ENCODE data around the gene NEK5. TPM values are rescaled to one million over a fixed set of nuclear protein-coding genes. Genes with fewer than 3 reads are reported as not detected.
"Not testable (repeated sequence)": the region's sequence is repeated elsewhere in the genome, so short reads cannot be mapped to it uniquely, and the experiment has no call there.

NEK5 gene
- total and polyA plus RNA-seq, 2 donors from 2014 or later, result 0.39 to 1.2 TPM

GRCh38 chr13:52070929-52071523 is 57.8 kb downstream of the NEK5 start:
- Histone ChIP-seq H3K27me3 (ENCODE audit: control insufficient read depth, insufficient read depth, low read length) (no peaks in the 10 kb centered on the region), H3K9me3 (ENCODE audit: control insufficient read depth in 2 of 3, insufficient read depth in 1 of 3, low read length in 3 of 3) (peaks cover 0 to 13% (median 4%) of the 10 kb centered on the region in 3 donors), H3K4me3 (ENCODE audit: low read length in 3 of 3) (no peak overlapping the region), H3K9ac (ENCODE audit: low read length in 3 of 3) (no peak overlapping the region), H3K4me1 (ENCODE audit: control insufficient read depth in 2 of 3, insufficient read depth in 2 of 3, low read depth in 1 of 3, low read length in 3 of 3) (no peaks in the 10 kb centered on the region), H3K27ac (ENCODE audit: low read depth in 2 of 2, low read length in 2 of 2) (no peak overlapping the region), H3K36me3 (ENCODE audit: control insufficient read depth in 2 of 3, insufficient read depth in 3 of 3, low read length in 3 of 3) (no peaks in the 10 kb centered on the region)
- intact Hi-C loops (cut with DNase I), result no loop called here
- TF ChIP-seq, protein P1, sequence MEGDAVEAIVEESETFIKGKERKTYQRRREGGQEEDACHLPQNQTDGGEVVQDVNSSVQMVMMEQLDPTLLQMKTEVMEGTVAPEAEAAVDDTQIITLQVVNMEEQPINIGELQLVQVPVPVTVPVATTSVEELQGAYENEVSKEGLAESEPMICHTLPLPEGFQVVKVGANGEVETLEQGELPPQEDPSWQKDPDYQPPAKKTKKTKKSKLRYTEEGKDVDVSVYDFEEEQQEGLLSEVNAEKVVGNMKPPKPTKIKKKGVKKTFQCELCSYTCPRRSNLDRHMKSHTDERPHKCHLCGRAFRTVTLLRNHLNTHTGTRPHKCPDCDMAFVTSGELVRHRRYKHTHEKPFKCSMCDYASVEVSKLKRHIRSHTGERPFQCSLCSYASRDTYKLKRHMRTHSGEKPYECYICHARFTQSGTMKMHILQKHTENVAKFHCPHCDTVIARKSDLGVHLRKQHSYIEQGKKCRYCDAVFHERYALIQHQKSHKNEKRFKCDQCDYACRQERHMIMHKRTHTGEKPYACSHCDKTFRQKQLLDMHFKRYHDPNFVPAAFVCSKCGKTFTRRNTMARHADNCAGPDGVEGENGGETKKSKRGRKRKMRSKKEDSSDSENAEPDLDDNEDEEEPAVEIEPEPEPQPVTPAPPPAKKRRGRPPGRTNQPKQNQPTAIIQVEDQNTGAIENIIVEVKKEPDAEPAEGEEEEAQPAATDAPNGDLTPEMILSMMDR (IDR thresholded peaks at IDR 0.05; ENCODE audit: borderline replicate concordance, extremely low read depth, insufficient read depth), result peak; percentile 44
- FAIRE-seq (no peak), DNase-seq (peak in 1 of 5 donors; percentile 17)

GRCh38 chr13:52067237-52067636 is 61.6 kb downstream of the NEK5 start:
- intact Hi-C loops (cut with DNase I), result no loop called here
- H3K9me3 ChIP-seq (ENCODE audit: control insufficient read depth in 2 of 3, insufficient read depth in 1 of 3, low read length in 3 of 3), result peaks cover 0 to 16% (median 4%) of the 10 kb centered on the region in 3 donors
- H3K36me3 ChIP-seq (ENCODE audit: control insufficient read depth in 2 of 3, insufficient read depth in 3 of 3, low read length in 3 of 3), result no peaks in the 10 kb centered on the region
- no peak overlapping the region for H3K27ac ChIP-seq (ENCODE audit: low read depth in 2 of 2, low read length in 2 of 2)
- no peaks in the 10 kb centered on the region for H3K4me1 ChIP-seq (ENCODE audit: control insufficient read depth in 2 of 3, insufficient read depth in 2 of 3, low read depth in 1 of 3, low read length in 3 of 3)
- DNase-seq (peak in 1 of 5 donors; percentile 4), FAIRE-seq (no peak)
- H3K27me3 ChIP-seq (ENCODE audit: control insufficient read depth, insufficient read depth, low read length), result no peaks in the 10 kb centered on the region
- no peak overlapping the region for H3K9ac ChIP-seq (ENCODE audit: low read length in 3 of 3)
- H3K4me3 ChIP-seq (ENCODE audit: low read length in 3 of 3), result no peak overlapping the region
- TF ChIP-seq, protein P1 (IDR thresholded peaks at IDR 0.05; ENCODE audit: borderline replicate concordance, extremely low read depth, insufficient read depth), result no peak

DNA sequence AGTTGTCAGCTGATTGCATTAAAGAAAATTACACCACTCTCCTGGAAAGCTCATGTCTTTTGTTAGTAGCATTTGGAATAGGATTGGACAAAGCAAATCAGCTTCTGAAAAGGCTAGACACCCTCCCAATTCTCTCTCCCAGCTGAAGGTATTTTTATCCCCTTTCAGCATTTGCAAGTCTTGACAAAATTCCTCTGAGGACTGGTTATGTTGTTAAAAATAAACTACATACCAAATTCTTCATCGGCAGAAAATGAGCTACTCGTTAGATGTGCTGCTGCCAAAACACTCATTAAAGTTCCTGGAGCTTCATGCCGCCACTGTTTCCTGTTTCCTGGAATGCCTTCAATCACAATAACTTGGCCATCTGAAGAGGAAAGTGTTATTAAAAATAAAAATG is 67.3 kb downstream of the NEK5 start:
- DNase-seq (no peak), FAIRE-seq (no peak)
- TF ChIP-seq, protein P1 (IDR thresholded peaks at IDR 0.05; ENCODE audit: borderline replicate concordance, extremely low read depth, insufficient read depth), result no peak
- Histone ChIP-seq H3K4me1 (ENCODE audit: control insufficient read depth in 2 of 3, insufficient read depth in 2 of 3, low read depth in 1 of 3, low read length in 3 of 3) (peaks cover 0 to 4% (median 0%) of the 10 kb centered on the region in 3 donors), H3K27ac (ENCODE audit: low read depth in 2 of 2, low read length in 2 of 2) (no peak overlapping the region), H3K27me3 (ENCODE audit: control insufficient read depth, insufficient read depth, low read length) (no peaks in the 10 kb centered on the region), H3K4me3 (ENCODE audit: low read length in 3 of 3) (no peak overlapping the region), H3K9me3 (ENCODE audit: control insufficient read depth in 2 of 3, insufficient read depth in 1 of 3, low read length in 3 of 3) (peaks cover 0 to 2% (median 0%) of the 10 kb centered on the region in 3 donors), H3K36me3 (ENCODE audit: control insufficient read depth in 2 of 3, insufficient read depth in 3 of 3, low read length in 3 of 3) (no peaks in the 10 kb centered on the region), H3K9ac (ENCODE audit: low read length in 3 of 3) (no peak overlapping the region)
- intact Hi-C loops (cut with DNase I), result no loop called here

GRCh38 chr13:52061064-52061463 is 67.8 kb downstream of the NEK5 start:
- H3K9ac ChIP-seq (ENCODE audit: low read length in 3 of 3); H3K27me3 ChIP-seq (ENCODE audit: control insufficient read depth, insufficient read depth, low read length); H3K36me3 ChIP-seq (ENCODE audit: control insufficient read depth in 2 of 3, insufficient read depth in 3 of 3, low read length in 3 of 3); H3K9me3 ChIP-seq (ENCODE audit: control insufficient read depth in 2 of 3, insufficient read depth in 1 of 3, low read length in 3 of 3); FAIRE-seq; H3K27ac ChIP-seq (ENCODE audit: low read depth in 2 of 2, low read length in 2 of 2); DNase-seq; H3K4me1 ChIP-seq (ENCODE audit: control insufficient read depth in 2 of 3, insufficient read depth in 2 of 3, low read depth in 1 of 3, low read length in 3 of 3); H3K4me3 ChIP-seq (ENCODE audit: low read length in 3 of 3); intact Hi-C loops (cut with DNase I): not testable (repeated sequence)
